Cerebellar cortex (tissue), 1 donor: Measurements from ENCODE around the gene ZNF468.
"Not testable (repeated sequence)": the region's sequence is repeated elsewhere in the genome, so short reads cannot be mapped to it uniquely, and the experiment has no call there.

ENCODE experiments used
- DNase-seq: peaks from one replicate; pipeline ENCODE4 v3.0.0-alpha.2; 2015; ENCODE audit warnings: low spot score

Gene ZNF468

DNA sequence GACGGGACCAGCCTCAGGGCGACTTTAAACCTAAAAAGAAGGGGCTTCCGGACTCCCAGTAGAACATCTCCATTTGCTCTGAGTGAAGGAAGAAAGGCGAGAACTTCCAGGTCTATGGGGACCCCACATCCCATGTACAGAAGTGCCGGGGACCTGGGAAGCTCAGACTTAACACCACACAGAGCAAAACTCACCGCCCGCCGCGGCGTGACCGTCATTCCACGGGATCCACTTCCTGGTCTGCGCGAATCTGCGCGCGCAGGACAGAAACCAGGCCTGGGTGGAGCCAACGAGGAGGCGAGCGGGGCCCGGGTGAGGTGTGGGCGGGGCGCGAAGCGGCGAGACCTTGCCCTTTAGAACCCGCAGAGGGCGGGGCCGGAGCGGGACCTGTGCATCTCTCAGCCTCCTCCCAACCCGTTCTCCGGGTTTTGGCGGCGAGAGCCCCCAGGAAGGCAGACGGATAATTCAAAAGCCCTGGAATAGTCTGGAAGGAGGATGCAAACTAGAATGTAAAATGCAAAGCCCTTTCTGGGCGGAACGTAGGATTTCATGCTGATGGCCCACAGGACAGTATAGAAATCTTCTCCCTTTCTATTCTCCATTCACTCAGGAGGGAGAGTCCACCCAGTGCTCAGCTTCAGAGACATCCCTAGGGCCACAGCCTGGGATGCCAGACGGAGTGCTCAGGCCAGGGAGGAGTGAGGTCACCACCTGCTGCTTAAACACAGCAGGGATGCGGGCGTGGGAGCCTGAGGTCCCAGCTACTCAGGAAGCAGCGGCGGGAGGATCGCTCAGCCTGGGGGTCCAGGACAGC lies at the start of gene ZNF468:
Gene ZNF468 (minus strand): TSS at position 242 of the 814 bp plus-strand sequence. CDS start 3,347 bp downstream, outside the sequence.
- DNase-seq, result peak; percentile 74

DNA sequence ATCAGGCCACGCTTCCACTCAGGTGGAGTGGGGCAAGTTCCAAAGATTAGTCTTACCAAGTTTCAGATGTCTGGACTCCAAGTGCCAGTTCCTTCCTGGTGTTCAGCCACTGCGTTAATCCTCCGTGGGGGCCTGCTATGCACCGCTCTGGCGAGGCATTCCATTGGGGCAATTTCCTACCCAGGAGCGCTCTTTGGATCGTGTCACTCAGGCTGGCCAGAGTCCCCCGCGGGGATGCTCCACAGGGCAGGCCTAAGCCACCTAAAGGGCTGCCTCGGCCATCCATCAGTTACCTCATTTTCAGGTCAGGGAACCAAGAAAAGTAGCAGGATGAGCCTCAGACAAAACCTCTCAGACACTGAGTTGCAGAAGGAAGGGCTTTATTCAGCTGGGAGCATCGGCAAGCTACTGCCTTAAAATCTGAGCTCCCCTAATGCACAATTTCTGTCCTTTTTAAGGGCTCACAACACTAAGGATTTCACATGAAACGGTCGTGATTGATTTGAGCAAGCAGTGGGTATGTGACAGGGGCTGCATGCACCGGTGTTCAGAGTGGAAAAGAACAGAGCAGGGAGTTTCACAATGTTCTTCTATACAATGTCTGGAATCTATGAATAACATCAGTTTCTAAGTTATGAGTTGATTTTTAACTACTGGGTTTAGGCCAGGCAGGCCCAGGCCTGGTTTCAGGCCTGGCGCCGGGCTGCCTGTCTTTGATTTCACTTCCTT lies 46.8 kb upstream of the ZNF468 start:
- DNase-seq, result not testable (repeated sequence)

- no peak for DNase-seq
These were observed 44.4 kb upstream of the ZNF468 start for GRCh38 chr19:52901842-52902241.

- not testable (repeated sequence) for DNase-seq
These were observed 41.2 kb upstream of the ZNF468 start for GRCh38 chr19:52898596-52898995.

GRCh38 chr19:52898101-52898500 lies 40.7 kb upstream of the ZNF468 start:
- no peak for DNase-seq

- DNase-seq, result peak; percentile 92
These were observed 39.9 kb upstream of the ZNF468 start, which contains the start of gene ZNF320 for GRCh38 chr19:52897138-52897935. TSS of gene ZNF320 (minus strand) at chr19:52897635. CDS start at chr19:52890255, 7,380 bp downstream.

DNA sequence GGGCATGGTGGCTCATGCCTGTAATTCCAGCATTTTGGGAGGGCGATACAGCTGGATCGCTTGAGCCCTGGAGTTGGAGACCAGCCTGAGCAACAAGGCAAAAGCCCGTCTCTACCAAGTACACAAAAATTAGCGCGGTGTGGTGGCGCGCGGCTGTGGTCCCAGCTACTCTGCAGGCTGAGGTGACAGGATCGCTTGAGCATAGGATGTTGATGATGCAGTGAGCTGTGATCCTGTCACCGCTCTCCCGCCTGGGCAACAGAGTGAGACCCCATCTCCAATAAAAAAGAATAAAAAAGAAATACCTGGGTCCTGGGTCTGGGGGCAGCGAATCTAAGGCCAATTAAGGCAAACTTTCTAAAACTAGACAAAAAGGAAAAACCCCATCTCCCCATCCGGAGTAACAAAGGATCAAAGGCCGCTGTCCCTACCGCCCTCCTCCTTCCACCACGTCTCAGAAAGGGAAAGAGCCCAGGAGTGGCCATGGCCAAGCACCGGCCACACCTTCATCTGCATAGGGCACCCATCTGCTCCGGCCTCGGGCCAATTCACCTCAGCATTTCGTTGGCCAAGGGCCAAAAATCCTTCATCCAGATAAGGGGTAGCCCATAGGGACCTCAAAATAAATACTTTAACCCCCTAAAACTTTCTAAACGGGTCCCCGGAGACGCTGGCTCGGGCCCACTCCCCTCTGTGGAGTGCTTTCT lies 39.2 kb upstream of the ZNF468 start:
- DNase-seq, result peak; percentile 11

- DNase-seq, result no peak
These were observed 33.9 kb upstream of the ZNF468 start for GRCh38 chr19:52891336-52891735.

DNA sequence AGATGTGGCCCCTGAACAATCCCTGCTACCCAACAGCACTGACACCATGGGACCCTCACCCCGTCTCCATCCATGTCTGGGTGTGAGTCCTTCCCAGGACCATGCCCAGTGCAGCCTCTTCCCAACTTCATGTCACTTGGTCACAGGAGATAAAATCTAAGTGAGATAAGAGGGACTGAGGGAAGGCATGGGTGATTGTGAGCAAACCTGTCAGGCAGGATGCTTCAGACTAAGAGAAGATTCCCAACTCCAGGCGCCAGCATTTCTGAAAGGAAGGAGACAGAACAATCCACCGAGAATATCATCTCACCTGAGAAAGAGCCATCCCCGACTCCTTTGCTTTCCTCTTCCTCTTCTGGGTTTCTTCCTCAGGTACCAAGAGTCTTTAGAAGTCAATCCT lies 32.5 kb upstream of the ZNF468 start:
- no peak for DNase-seq

DNA sequence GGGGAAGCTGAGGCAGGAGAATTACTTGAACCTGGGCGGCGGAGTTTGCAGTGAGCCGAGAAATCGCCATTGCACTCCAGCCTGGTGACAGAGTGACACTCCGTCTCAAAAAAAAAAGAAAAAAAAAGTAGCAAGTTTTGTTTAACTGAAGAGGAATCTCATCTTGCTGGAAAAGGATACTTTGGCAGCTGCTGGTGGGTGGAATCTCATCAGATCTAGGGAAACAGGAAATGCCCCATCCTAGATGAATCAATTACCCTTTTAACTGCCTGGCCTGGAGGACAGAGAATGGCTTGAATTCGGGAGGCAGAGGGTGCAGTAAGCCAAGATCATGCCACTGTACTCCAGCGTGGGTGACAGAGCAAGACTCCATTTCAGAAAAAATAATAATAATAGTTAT lies 31.7 kb upstream of the ZNF468 start:
- no peak for DNase-seq

GRCh38 chr19:52880895-52881389 lies 23.5 kb upstream of the ZNF468 start:
- DNase-seq, result no peak

GRCh38 chr19:52872996-52873395 lies 15.6 kb upstream of the ZNF468 start:
- DNase-seq, result not testable (repeated sequence)

DNA sequence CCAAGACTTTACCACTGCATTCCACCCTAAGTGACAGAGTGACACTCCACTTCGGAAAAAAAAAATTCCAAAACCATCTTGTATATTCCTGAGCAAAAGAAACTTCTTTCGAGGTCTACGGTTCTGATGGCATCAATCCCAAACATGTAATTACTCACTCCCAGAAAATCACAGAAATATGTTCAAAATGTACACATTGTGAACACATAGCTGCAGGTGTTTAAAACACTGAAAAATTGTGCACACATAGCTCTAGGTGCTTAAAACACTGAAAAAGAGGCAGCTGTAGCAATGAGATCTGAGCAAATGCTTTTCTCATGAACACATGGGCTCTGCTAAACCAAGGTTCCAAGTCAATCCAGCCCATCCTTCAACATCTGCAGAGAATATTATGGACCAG lies 14.0 kb upstream of the ZNF468 start:
- DNase-seq, result no peak

DNA sequence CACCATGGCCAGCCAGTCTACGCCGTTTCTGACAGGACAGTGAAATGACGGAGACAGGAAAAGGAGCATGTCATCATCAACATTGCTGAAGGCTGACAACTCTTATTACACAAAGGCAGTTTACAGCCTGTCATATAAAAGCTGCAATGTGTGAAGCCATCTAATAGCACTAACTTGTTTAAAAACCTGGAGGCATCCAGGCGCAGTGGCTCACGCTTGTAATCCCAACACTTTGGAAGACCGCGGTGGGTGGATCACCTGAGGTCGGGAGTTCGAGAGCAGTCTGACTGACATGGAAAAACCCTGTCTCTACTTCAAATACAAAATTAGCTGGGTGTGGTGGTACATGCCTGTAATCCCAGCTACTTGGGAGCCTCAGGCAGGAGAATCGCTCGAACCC lies 10.6 kb upstream of the ZNF468 start:
- DNase-seq, result not testable (repeated sequence)

- peak; percentile 13 for DNase-seq
These were observed 660 bp downstream of the ZNF468 start for GRCh38 chr19:52856540-52857377.

GRCh38 chr19:52847352-52847751 lies 10.1 kb downstream of the ZNF468 start:
- not testable (repeated sequence) for DNase-seq

GRCh38 chr19:52840825-52841465 lies 16.5 kb downstream of the ZNF468 start:
- DNase-seq, result not testable (repeated sequence)

DNA sequence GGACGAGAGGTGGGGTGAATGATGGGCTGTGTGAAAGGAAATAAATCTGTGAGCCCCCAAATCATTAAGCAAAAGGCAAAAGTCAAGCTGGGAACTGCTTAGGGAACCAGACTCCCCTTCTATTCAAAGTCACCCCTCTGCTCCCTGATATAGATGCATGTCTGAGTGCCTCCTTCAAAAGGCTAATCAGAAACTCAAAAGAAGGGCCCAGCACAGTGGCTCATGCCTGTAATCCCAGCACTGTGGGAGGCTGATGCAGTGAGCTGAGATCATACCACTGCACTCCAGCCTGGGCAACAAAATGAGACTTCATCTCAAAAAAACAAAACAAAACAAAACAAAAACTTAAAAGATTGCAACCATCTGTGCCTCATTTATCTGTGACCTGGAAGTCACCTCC lies 23.1 kb downstream of the ZNF468 start:
- not testable (repeated sequence) for DNase-seq

- DNase-seq, result not testable (repeated sequence)
These were observed 23.9 kb downstream of the ZNF468 start for GRCh38 chr19:52833541-52833940.

- not testable (repeated sequence) for DNase-seq
These were observed 27.6 kb downstream of the ZNF468 start for GRCh38 chr19:52829866-52830265.
